Measurements from ENCODE around the gene ATXN8OS. TPM values are rescaled to one million over a fixed set of nuclear protein-coding genes. Genes with fewer than 3 reads are reported as not detected.

The ATXN8OS gene
- total and polyA plus RNA-seq, 2 donors (not counting 1 experiment from before 2014, with no cell fraction given): not detected

DNA sequence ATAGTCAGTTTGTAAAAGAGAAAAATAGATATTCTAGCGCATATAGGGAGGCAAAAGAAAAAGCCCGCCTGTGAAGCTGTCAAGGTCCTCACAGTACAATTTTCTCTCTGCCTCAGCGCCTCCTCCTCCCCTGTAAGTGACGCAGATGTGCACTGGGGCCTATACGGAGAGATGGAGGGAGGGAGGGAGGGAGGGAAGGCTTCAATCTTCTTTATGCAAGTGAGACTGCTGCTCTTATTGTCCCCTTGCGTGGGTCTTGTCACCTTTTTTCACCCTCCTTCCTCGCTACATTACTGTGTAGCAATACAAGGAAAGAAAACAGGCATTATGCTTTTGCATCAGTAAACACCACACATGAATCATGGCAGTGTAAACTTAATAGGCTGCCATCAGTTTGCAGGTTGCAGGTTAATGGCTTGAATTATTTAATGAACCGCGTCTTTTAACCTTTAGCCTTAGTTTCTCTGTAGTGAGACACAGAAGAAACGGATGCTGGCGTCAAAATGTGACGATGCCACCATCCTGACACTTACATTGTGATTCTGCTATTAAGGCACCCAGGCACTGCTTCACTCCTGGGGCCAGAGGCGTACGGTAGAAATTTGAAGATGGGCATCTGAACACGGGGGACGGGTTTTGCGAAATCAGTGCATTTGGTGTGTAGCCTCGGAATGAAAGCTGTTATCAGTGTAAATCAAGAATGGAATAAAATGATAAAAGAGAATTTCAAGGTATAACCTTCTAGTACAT is 905 bp downstream of the ATXN8OS start, which contains the start of gene KLHL1:
KLHL1 (minus strand) TSS at position 97 of the 750 bp plus-strand sequence. CDS start 753 bp downstream, outside the sequence.
- Mint-ChIP-seq H3K4me1 (no peaks in the 10 kb centered on the region), H3K27me3 (no peaks in the 10 kb centered on the region), H3K4me3 (no peak within 1 kb of the TSS), H3K27ac (no peak within 1 kb of the TSS), H3K9me3 (ENCODE audit: insufficient read depth) (no peaks in the 10 kb centered on the region)
- H3K27ac ChIP-seq (ENCODE audit: low read length in 2 of 2): no peak within 1 kb of the TSS
- WGBS (ENCODE audit: insufficient coverage): 94% methylated on average over 8 of the region's 18 CpGs
- POLR2A ChIA-PET: no interaction called here
- H2AFZ ChIP-seq (ENCODE audit: insufficient read depth, low read depth, low read length, poor library complexity, severe bottlenecking): no peak within 1 kb of the TSS
- CTCF ChIA-PET: no interaction called here
- H3K27me3 ChIP-seq (replicated peaks in 1 of 4; ENCODE audit: control extremely low read depth in 1 of 4, control insufficient read depth in 3 of 4, insufficient read depth in 4 of 4, low read length in 3 of 4): no peaks in the 10 kb centered on the region
- H3K9me3 ChIP-seq (ENCODE audit: control extremely low read depth in 1 of 3, control insufficient read depth in 2 of 3, insufficient read depth in 1 of 3, low read length in 2 of 3): peaks cover 0 to 11% (median 0%) of the 10 kb centered on the region in 3 donors
- H3K79me2 ChIP-seq (ENCODE audit: control insufficient read depth, insufficient read depth, low read length): no peaks in the 10 kb centered on the region
- no peak within 1 kb of the TSS for H3K4me3 ChIP-seq (ENCODE audit: control extremely low read depth in 1 of 5, extremely low read depth in 1 of 5, insufficient read depth in 1 of 5, low read depth in 2 of 5, low read length in 4 of 5)
- TF ChIP-seq EZH2 (IDR thresholded peaks at IDR 0.05; ENCODE audit: borderline replicate concordance, insufficient read depth, low read depth, low read length, poor library complexity, severe bottlenecking): no peak
- TF ChIP-seq, protein P1, sequence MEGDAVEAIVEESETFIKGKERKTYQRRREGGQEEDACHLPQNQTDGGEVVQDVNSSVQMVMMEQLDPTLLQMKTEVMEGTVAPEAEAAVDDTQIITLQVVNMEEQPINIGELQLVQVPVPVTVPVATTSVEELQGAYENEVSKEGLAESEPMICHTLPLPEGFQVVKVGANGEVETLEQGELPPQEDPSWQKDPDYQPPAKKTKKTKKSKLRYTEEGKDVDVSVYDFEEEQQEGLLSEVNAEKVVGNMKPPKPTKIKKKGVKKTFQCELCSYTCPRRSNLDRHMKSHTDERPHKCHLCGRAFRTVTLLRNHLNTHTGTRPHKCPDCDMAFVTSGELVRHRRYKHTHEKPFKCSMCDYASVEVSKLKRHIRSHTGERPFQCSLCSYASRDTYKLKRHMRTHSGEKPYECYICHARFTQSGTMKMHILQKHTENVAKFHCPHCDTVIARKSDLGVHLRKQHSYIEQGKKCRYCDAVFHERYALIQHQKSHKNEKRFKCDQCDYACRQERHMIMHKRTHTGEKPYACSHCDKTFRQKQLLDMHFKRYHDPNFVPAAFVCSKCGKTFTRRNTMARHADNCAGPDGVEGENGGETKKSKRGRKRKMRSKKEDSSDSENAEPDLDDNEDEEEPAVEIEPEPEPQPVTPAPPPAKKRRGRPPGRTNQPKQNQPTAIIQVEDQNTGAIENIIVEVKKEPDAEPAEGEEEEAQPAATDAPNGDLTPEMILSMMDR (IDR thresholded peaks at IDR 0.05): no peak
- no peaks in the 10 kb centered on the region for H4K20me1 ChIP-seq (ENCODE audit: control insufficient read depth, insufficient read depth, low read length, poor library complexity, severe bottlenecking)
- intact Hi-C loops (cut with micrococcal nuclease): no loop called here
- no peaks in the 10 kb centered on the region for H3K36me3 ChIP-seq (replicated peaks in 1 of 2; ENCODE audit: control extremely low read depth in 1 of 2, control insufficient read depth in 1 of 2, extremely low read depth in 1 of 2, insufficient read depth in 2 of 2, low read length in 1 of 2)
- no peaks in the 10 kb centered on the region for H3K4me1 ChIP-seq (ENCODE audit: control insufficient read depth in 2 of 2, insufficient read depth in 2 of 2, low read length in 2 of 2)
- no peak for DNase-seq
- H3K4me2 ChIP-seq (replicated peaks; ENCODE audit: low read depth, low read length, poor library complexity, severe bottlenecking): no peak within 1 kb of the TSS
- ATAC-seq (ENCODE audit: low read depth): no peak
- H3K9ac ChIP-seq (ENCODE audit: low read length): no peak within 1 kb of the TSS

DNA sequence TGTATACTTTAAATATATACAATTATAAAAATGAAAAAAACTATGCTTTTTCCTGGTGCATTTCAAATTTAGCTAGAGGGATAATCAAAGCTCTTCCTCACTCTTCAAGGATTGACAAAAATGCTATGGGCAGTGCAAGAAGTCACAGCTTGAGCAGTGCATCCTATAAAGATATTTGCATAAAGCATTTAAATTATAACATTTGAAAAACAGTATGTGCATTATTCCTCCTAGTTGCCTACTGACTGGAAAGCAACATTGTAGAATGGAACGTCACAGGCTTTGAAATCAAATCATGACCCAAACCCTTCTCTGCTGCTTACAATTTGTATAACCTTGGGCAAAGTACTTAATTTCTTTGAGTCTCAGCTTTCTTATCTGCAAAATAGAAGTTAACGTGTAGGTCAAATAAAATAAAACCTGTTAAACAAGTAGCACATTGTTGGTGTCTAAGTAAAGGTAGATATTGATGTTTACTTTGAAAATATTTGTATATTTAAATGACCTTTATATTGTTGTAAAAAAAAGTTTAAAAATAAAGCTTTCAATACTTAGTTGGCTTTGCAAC is 9.8 kb downstream of the ATXN8OS start:
- CTCF ChIA-PET: no interaction called here
- H3K9me3 Mint-ChIP-seq (ENCODE audit: insufficient read depth): no peaks in the 10 kb centered on the region
- no CpG with 5 or more reads among the region's 2 CpGs for WGBS (ENCODE audit: insufficient coverage)

More for the DNA sequence above, 9.8 kb downstream of the ATXN8OS start:
- intact Hi-C loops (cut with micrococcal nuclease): no loop called here
- Histone ChIP-seq H3K9ac (ENCODE audit: low read length) (no peak overlapping the region), H4K20me1 (ENCODE audit: control insufficient read depth, insufficient read depth, low read length, poor library complexity, severe bottlenecking) (no peaks in the 10 kb centered on the region), H3K27ac (ENCODE audit: low read length in 2 of 2) (no peak overlapping the region), H2AFZ (ENCODE audit: insufficient read depth, low read depth, low read length, poor library complexity, severe bottlenecking) (no peak overlapping the region), H3K4me2 (replicated peaks; ENCODE audit: low read depth, low read length, poor library complexity, severe bottlenecking) (no peak overlapping the region), H3K9me3 (ENCODE audit: control extremely low read depth in 1 of 3, control insufficient read depth in 2 of 3, insufficient read depth in 1 of 3, low read length in 2 of 3) (peaks cover 0 to 1% (median 0%) of the 10 kb centered on the region in 3 donors), H3K36me3 (replicated peaks in 1 of 2; ENCODE audit: control extremely low read depth in 1 of 2, control insufficient read depth in 1 of 2, extremely low read depth in 1 of 2, insufficient read depth in 2 of 2, low read length in 1 of 2) (no peaks in the 10 kb centered on the region), H3K27me3 (replicated peaks in 1 of 4; ENCODE audit: control extremely low read depth in 1 of 4, control insufficient read depth in 3 of 4, insufficient read depth in 4 of 4, low read length in 3 of 4) (no peaks in the 10 kb centered on the region), H3K79me2 (ENCODE audit: control insufficient read depth, insufficient read depth, low read length) (no peaks in the 10 kb centered on the region), H3K4me1 (ENCODE audit: control insufficient read depth in 2 of 2, insufficient read depth in 2 of 2, low read length in 2 of 2) (no peaks in the 10 kb centered on the region), H3K4me3 (ENCODE audit: control extremely low read depth in 1 of 5, extremely low read depth in 1 of 5, insufficient read depth in 1 of 5, low read depth in 2 of 5, low read length in 4 of 5) (no peak overlapping the region)
- DNase-seq (no peak), ATAC-seq (ENCODE audit: low read depth) (no peak)
- POLR2A ChIA-PET: no interaction called here
- no peaks in the 10 kb centered on the region for H3K4me1 Mint-ChIP-seq
- no peaks in the 10 kb centered on the region for H3K27me3 Mint-ChIP-seq
- no peak overlapping the region for H3K27ac Mint-ChIP-seq
- no peak overlapping the region for H3K4me3 Mint-ChIP-seq
- TF ChIP-seq, protein P1 (IDR thresholded peaks at IDR 0.05): no peak
- no peak for TF ChIP-seq EZH2 (IDR thresholded peaks at IDR 0.05; ENCODE audit: borderline replicate concordance, insufficient read depth, low read depth, low read length, poor library complexity, severe bottlenecking)

Data from B cell (primary cell).